ENCODE results near the gene ACBD5.

Gene ACBD5

DNA sequence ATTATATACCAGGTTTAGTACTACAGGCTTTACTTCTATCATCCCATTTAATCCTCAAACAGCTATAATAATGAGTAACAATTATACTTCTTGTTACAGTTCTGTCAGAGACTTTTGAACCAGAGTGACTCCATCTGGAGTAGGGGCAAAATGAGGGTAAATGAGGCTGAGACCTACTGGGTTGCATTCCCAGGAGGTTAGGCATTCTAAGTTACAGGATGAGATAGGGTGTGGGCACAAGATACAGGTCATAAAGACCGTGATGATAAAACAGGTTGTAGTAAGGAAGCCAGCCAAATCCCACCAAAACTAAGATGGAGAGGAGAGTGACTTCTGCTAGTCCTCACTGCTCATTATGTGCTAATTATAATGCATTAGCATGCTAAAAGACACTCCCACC, 90.3 kb downstream of the ACBD5 start:
- DNase-seq: no peak

GRCh38 chr10:27147701-27148100, 92.9 kb downstream of the ACBD5 start:
- no peak for DNase-seq

DNA sequence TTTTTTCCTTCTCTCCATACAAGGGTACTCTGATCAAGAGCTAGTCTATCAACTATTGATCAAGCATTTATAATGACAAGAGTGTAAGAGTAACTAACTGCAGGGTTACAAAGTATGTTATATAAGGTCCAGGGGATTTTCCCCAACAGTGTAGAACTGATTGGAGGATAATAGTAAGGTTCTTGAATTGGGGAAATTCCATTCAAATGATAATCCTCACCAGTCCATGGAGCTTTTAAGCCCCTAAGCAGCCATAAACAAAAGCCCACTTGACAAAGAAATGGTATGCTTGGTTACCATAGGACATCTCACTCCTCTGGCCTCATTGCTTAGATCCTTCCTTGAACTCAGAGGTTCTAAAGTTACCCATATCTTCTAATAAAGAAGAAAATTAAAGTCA, 94.7 kb downstream of the ACBD5 start:
- no peak for DNase-seq
